ENCODE data around the gene CD164.

GRCh38 chr6:109347779-109348178 lies 34.5 kb downstream of the CD164 start:
- TF ChIP-seq CTCF (optimal IDR thresholded peaks at IDR 0.05 in 1 of 3, IDR thresholded peaks at IDR 0.05 in 1 of 3, conservative IDR thresholded peaks at IDR 0.05 in 1 of 3; ENCODE audit: extremely low read depth in 1 of 3, insufficient read depth in 2 of 3, low read length in 3 of 3) (no peak), EZH2 (IDR thresholded peaks at IDR 0.05; ENCODE audit: low read length) (no peak)

All from keratinocyte (primary cell).